Neuronal stem cell (in vitro differentiated cells): ENCODE results near the gene FBXW10.
"Not testable (repeated sequence)": the region's sequence is repeated elsewhere in the genome, so short reads cannot be mapped to it uniquely, and the experiment has no call there.

Source experiments
- DNase-seq: peaks from one replicate; pipeline ENCODE4 v3.0.0-alpha.2; 2013; ENCODE audit warnings: low spot score
- H2AFZ ChIP-seq: one replicate; pipeline ENCODE4 v1.6.1; 2013; ENCODE audit warnings: mild to moderate bottlenecking, low read length, inconsistent platforms
- H2AK5ac ChIP-seq: 2 replicates; pipeline ENCODE4 v1.6.1; 2013; ENCODE audit warnings: low read depth, mild to moderate bottlenecking, inconsistent platforms, low read length, moderate library complexity, mixed read lengths
- H2BK120ac ChIP-seq: 2 replicates; pipeline ENCODE4 v1.6.1; 2013; ENCODE audit warnings: low read depth, mild to moderate bottlenecking, inconsistent platforms, low read length, moderate library complexity, mixed read lengths
- H2BK12ac ChIP-seq: one replicate; pipeline ENCODE4 v1.6.1; 2013; ENCODE audit warnings: low read length, inconsistent platforms
- H2BK15ac ChIP-seq: 2 replicates; pipeline ENCODE4 v1.6.1; 2013; ENCODE audit warnings: mild to moderate bottlenecking, low read length, inconsistent platforms, mixed read lengths
- H2BK5ac ChIP-seq: one replicate; pipeline ENCODE4 v1.6.1; 2013; ENCODE audit warnings: inconsistent platforms, mild to moderate bottlenecking, low read length, moderate library complexity
- H3K14ac ChIP-seq: one replicate; pipeline ENCODE4 v1.6.1; 2013; ENCODE audit warnings: low read length, inconsistent platforms
- H3K18ac ChIP-seq: 2 replicates; pipeline ENCODE4 v1.6.1; 2013; ENCODE audit warnings: low read length, inconsistent platforms
- H3K23ac ChIP-seq: 2 replicates; pipeline ENCODE4 v1.6.1; 2013; ENCODE audit warnings: low read depth, mild to moderate bottlenecking, mixed read lengths, low read length, inconsistent platforms; ENCODE audit not compliant: poor library complexity
- H3K27ac ChIP-seq: replicated peaks from 3 replicates; pipeline ENCODE4 v1.5.1; 2013; ENCODE audit warnings: low read length, inconsistent platforms
- H3K27me3 ChIP-seq, 3 experiments: 2 replicates each; pipeline ENCODE4 v1.6.1; 2013; ENCODE audit warnings: low read length in 3 of 3, mild to moderate bottlenecking in 2 of 3, inconsistent platforms in 1 of 3, low read depth in 1 of 3, mixed read lengths in 1 of 3, moderate library complexity in 1 of 3; ENCODE audit not compliant: control insufficient read depth in 3 of 3, insufficient read depth in 3 of 3
- H3K36me3 ChIP-seq, 2 donors: replicated peaks in 1 of 2; 2 replicates each; pipeline ENCODE4 v1.6.1; 2013; ENCODE audit warnings: low read length in 2 of 2; ENCODE audit not compliant: control insufficient read depth in 2 of 2, insufficient read depth in 2 of 2
- H3K4ac ChIP-seq: 2 replicates; pipeline ENCODE4 v1.6.1; 2013; ENCODE audit warnings: inconsistent platforms, mild to moderate bottlenecking, low read length, moderate library complexity
- H3K4me1 ChIP-seq, 2 donors: 1 replicate in 1 of 2; 2 replicates in 1 of 2; pipeline ENCODE4 v1.6.1; 2013; ENCODE audit warnings: low read length in 2 of 2, low read depth in 1 of 2; ENCODE audit not compliant: control insufficient read depth in 2 of 2, insufficient read depth in 1 of 2
- H3K4me2 ChIP-seq: one replicate; pipeline ENCODE4 v1.6.1; 2013; ENCODE audit warnings: mild to moderate bottlenecking, low read length, inconsistent platforms; ENCODE audit not compliant: insufficient read depth, poor library complexity, severe bottlenecking
- H3K4me3 ChIP-seq, 2 donors: 2 replicates each; pipeline ENCODE4 v1.5.1; 2013; ENCODE audit warnings: low read length in 2 of 2, mild to moderate bottlenecking in 2 of 2, inconsistent platforms in 1 of 2, moderate library complexity in 1 of 2
- H3K79me1 ChIP-seq: one replicate; pipeline ENCODE4 v1.6.1; 2013; ENCODE audit warnings: low read depth, mild to moderate bottlenecking, inconsistent platforms, low read length, moderate library complexity
- H3K9ac ChIP-seq: one replicate; pipeline ENCODE4 v1.6.1; 2013; ENCODE audit warnings: mild to moderate bottlenecking, low read depth, low read length, inconsistent platforms; ENCODE audit not compliant: poor library complexity
- H3K9me3 ChIP-seq, 2 donors: replicated peaks in 1 of 2; 2 replicates each; pipeline versions ENCODE3 to v1.6.1; 2013; ENCODE audit warnings: low read length in 2 of 2, mild to moderate bottlenecking in 2 of 2, inconsistent platforms in 1 of 2, low read depth in 1 of 2, mixed read lengths in 1 of 2, moderate library complexity in 1 of 2; ENCODE audit not compliant: control insufficient read depth in 2 of 2, insufficient read depth in 1 of 2
- H4K8ac ChIP-seq: one replicate; pipeline ENCODE4 v1.6.1; 2013; ENCODE audit warnings: low read depth, mild to moderate bottlenecking, inconsistent platforms, low read length, moderate library complexity
- H4K91ac ChIP-seq: one replicate; pipeline ENCODE4 v1.6.1; 2013; ENCODE audit warnings: low read length, low read depth, mild to moderate bottlenecking, inconsistent platforms; ENCODE audit not compliant: poor library complexity
- WGBS, 2 donors: extraction: QIAGEN DNeasy Blood & Tissue Kit; methylation state at CpG; one replicate each; pipeline ENCODE4 v1.1.7; 2013; ENCODE audit warnings: missing lambda C conversion rate in 2 of 2, mixed read lengths in 1 of 2; ENCODE audit not compliant: insufficient read length in 2 of 2, insufficient replicate concordance in 1 of 2; ENCODE audit errors: extremely low coverage in 2 of 2; 5-methylcytosine and 5-hydroxymethylcytosine counted together

FBXW10 gene

GRCh38 chr17:18794841-18795240, 51.0 kb downstream of the FBXW10 start:
- H3K18ac ChIP-seq, H3K4me3 ChIP-seq, H3K23ac ChIP-seq, H3K14ac ChIP-seq, H4K91ac ChIP-seq, H2BK15ac ChIP-seq, H2BK120ac ChIP-seq, H3K4me1 ChIP-seq, H3K79me1 ChIP-seq, H2AFZ ChIP-seq, H2BK12ac ChIP-seq, H3K4ac ChIP-seq, H2BK5ac ChIP-seq, H3K27me3 ChIP-seq, H3K27ac ChIP-seq, H3K9me3 ChIP-seq, H3K4me2 ChIP-seq, H3K9ac ChIP-seq, H4K8ac ChIP-seq, DNase-seq, H2AK5ac ChIP-seq: not testable (repeated sequence)
- peaks cover 2 to 39% of the 10 kb centered on the region in 2 donors for H3K36me3 ChIP-seq
- no CpG with 5 or more reads among the region's 4 CpGs for WGBS, 2 donors

- not testable (repeated sequence) for H2BK5ac ChIP-seq, H3K4ac ChIP-seq, H3K27me3 ChIP-seq, H2BK15ac ChIP-seq, H3K9ac ChIP-seq, H3K18ac ChIP-seq, H2BK120ac ChIP-seq, H3K79me1 ChIP-seq, H3K23ac ChIP-seq, H2AK5ac ChIP-seq, H2AFZ ChIP-seq, H3K4me1 ChIP-seq, H3K4me2 ChIP-seq, H4K8ac ChIP-seq, H4K91ac ChIP-seq, H3K14ac ChIP-seq, DNase-seq, H3K27ac ChIP-seq, H3K4me3 ChIP-seq, H2BK12ac ChIP-seq, H3K9me3 ChIP-seq
- peaks cover 4 to 51% of the 10 kb centered on the region in 2 donors for H3K36me3 ChIP-seq
These were observed 53.0 kb downstream of the FBXW10 start for GRCh38 chr17:18796887-18797286.

GRCh38 chr17:18803458-18804245, 59.8 kb downstream of the FBXW10 start:
- H3K27me3 ChIP-seq, H2BK120ac ChIP-seq, H3K4me2 ChIP-seq, H3K4me3 ChIP-seq, H3K18ac ChIP-seq, H3K9ac ChIP-seq, H3K4ac ChIP-seq, H2AK5ac ChIP-seq, H3K27ac ChIP-seq, H2BK15ac ChIP-seq, H4K8ac ChIP-seq, H2BK5ac ChIP-seq, H4K91ac ChIP-seq, H2AFZ ChIP-seq, H3K4me1 ChIP-seq, H3K79me1 ChIP-seq, H3K23ac ChIP-seq, H2BK12ac ChIP-seq, H3K9me3 ChIP-seq, DNase-seq, H3K14ac ChIP-seq: not testable (repeated sequence)
- WGBS, 2 donors, result no CpG with 5 or more reads among the region's 7 CpGs
- peaks cover 4 to 45% of the 10 kb centered on the region in 2 donors for H3K36me3 ChIP-seq

GRCh38 chr17:18815924-18816323, 72.1 kb downstream of the FBXW10 start:
- H4K91ac ChIP-seq, H3K18ac ChIP-seq, H3K79me1 ChIP-seq, H3K27me3 ChIP-seq, H2BK120ac ChIP-seq, H3K27ac ChIP-seq, H3K4me3 ChIP-seq, H3K4ac ChIP-seq, H3K9me3 ChIP-seq, H4K8ac ChIP-seq, DNase-seq, H3K36me3 ChIP-seq, H2AK5ac ChIP-seq, H3K4me2 ChIP-seq, H2BK15ac ChIP-seq, H3K9ac ChIP-seq, H3K14ac ChIP-seq, H2BK5ac ChIP-seq, H3K23ac ChIP-seq, H2BK12ac ChIP-seq, H3K4me1 ChIP-seq: not testable (repeated sequence)
- no CpG with 5 or more reads among the region's 3 CpGs for WGBS, 2 donors
- peak overlapping the region; percentile 78 for H2AFZ ChIP-seq
